Hematopoietic multipotent progenitor cell (in vitro differentiated cells): ENCODE results near the gene GALNT1. TPM values are rescaled to one million over a fixed set of nuclear protein-coding genes. Genes with fewer than 3 reads are reported as not detected.
"Not testable (repeated sequence)": the region's sequence is repeated elsewhere in the genome, so short reads cannot be mapped to it uniquely, and the experiment has no call there.

ENCODE experiments used
- DNase-seq, 3 donors: peaks; one replicate each; pipeline ENCODE4 v3.0.0-alpha.2; 2011 to 2015; ENCODE audit warnings: low read depth in 2 of 3, low spot score in 2 of 3
- total RNA-seq: library from RNA; depleted of rRNA; stranded (reverse); fragments of >200 nt; gene quantifications from one replicate; pipeline ENCODE4 v1.2.3, GENCODE V29; 2012

Gene GALNT1
- 35.0 TPM for total RNA-seq

GRCh38 chr18:35581546-35581897 lies at the start of gene GALNT1:
GALNT1 (plus strand) TSS chr18:35581740; CDS start chr18:35654663, 72,923 bp downstream.
- no peak for DNase-seq

DNA sequence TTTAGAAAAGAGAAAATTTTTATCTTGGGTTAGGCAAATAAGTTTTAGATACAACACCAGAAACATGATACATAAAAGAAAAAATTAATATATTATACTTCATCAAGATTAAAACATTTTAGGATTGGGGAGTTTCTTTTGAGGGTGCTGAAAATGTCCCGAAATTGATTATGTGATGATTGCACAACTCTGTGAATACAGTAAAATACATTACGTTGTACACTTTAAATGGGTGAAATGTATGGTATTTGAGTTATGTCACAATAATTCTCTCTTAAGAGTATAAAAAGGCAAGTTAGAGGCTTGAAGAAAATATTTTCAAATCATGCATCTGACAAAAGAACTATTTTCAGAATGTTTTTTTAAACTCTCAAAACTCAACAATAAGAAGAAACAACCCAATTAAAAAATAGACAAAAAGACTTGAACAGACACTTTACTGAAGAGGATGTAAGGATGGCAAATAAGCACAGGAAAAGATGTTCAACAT lies 47.6 kb upstream of the GALNT1 start:
- no peak for DNase-seq

DNA sequence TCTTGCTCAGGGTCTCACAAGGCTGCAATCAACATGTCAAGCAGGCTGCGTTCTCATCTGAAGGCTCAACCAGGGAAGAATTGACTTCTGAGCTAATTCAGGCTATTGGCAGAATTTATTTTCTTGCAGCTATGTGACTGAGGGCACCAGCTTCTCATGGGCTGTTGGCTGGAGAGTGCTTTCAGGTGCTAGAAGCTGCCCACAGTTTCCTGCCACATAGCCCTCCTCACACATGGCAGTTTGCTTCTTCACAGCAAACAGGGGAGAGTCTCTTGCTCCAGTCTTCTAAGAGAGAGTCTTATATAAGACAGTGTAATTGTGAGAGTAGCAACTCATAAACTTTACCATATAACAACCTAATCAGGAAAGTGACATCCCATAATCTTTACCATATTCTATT lies 46.2 kb upstream of the GALNT1 start:
- DNase-seq, result no peak

GRCh38 chr18:35542356-35542755 lies 39.2 kb upstream of the GALNT1 start:
- DNase-seq, result no peak

DNA sequence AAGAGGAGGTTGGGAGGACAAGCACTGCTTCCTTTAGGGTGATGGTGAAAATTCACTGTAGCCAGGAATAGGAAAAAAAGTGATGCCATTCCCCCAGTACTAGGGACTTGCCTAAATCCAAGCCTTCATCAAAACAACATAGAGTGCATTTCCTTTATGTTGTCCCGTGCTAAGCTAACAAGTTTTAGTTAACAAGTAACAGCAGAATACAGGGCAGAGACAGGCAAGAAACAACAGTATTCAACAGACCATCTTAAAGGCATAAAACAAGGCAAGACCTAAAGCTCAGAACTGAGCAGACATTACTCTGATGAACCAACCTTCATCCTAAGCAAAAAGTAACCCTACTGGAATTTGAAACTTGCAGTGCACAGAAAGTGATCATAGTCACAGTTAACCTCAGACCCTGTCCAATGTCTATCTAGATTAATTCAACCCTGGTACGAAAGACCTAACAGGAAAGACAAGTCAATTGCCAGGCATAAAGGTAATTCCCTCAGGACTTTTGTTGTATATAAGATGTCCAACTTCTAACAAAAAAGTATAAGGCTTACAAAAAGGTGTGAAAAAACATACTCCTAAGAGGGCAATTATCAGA lies 34.4 kb upstream of the GALNT1 start:
- DNase-seq, result no peak

GRCh38 chr18:35549564-35549963 lies 32.0 kb upstream of the GALNT1 start:
- DNase-seq, result no peak

DNA sequence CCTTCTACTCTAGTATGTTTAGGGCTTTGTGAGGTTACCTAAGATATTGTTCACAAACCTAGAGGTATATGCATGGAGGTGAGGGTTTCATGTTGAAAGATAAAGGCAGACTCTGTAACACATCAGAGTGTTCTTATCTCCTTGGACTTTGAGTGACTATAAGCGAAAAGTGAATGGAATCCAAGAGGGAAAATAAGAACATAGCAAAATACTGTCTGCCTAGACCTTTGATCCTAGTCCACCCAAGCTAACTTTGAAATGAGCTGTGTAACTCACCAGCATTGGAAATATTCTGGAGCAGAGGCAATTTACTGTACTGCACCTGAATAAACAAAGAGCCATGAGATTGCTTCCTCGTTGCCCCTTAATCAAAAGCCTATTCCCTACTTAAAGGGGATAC lies 28.2 kb upstream of the GALNT1 start:
- no peak for DNase-seq

DNA sequence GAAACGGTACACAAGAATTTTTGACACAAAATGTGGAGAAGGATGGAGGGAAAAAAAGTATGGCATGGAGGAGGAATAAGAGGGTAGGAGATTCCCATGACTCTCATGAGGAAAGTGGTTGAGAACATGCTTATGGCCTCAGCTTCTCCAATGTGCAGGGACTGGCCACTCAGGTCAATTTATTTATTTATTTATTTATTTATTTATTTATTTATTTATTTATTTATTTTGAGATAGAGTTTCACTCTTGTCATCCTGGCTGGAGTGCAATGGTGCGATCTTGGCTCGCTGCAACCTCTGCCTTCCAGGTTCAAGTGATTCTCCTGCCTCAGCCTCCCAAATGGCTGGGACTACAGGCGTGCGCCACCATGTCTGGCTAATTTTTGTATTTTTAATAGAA lies 26.0 kb upstream of the GALNT1 start:
- not testable (repeated sequence) for DNase-seq

DNA sequence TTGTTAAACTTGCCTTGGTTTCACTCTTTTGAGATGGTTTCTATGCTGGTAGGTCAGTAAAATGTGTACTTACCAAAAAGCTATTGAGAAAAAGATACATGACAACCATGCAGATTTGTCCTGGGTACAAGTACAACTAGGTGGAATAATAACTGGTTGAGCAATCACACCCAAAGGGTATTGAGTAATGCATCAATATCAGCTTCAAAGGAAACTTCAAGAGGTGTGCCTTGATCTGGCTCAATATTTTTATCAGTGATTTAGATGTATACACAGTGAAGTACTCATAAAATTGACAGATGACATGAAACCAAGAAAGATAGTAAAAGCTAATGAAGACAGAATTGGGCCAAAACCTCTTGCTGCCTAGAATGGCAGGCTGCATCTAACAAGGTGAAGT lies 21.7 kb upstream of the GALNT1 start:
- DNase-seq, result no peak

- DNase-seq, result no peak
Measured at GRCh38 chr18:35564795-35565453, 16.6 kb upstream of the GALNT1 start.

GRCh38 chr18:35566019-35566418 lies 15.5 kb upstream of the GALNT1 start:
- no peak for DNase-seq

- DNase-seq, result no peak
Measured at GRCh38 chr18:35570182-35570581, 11.4 kb upstream of the GALNT1 start.

GRCh38 chr18:35571138-35571537 lies 10.4 kb upstream of the GALNT1 start:
- DNase-seq, result no peak

- DNase-seq, result no peak
Measured at GRCh38 chr18:35572644-35573043, 8.9 kb upstream of the GALNT1 start.

DNA sequence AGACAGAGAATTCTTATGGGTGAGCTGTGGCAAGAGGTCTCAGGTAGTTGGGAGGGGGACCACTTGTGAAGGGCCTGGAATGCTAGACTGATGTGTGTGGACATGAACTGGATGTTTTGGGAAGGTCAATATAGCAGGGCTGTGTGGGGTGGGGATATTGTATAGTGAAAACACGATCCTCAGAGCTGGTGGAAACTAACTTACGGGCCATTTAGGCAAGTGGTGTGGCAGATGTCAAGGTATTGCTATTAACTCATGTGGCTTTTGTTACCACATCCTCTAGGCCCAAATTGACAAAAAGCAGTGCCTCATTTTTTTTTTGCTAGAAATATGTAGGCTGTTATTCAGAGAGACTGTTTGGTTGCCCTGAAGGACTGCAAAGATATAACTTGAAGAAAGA lies 8.0 kb upstream of the GALNT1 start:
- no peak for DNase-seq

DNA sequence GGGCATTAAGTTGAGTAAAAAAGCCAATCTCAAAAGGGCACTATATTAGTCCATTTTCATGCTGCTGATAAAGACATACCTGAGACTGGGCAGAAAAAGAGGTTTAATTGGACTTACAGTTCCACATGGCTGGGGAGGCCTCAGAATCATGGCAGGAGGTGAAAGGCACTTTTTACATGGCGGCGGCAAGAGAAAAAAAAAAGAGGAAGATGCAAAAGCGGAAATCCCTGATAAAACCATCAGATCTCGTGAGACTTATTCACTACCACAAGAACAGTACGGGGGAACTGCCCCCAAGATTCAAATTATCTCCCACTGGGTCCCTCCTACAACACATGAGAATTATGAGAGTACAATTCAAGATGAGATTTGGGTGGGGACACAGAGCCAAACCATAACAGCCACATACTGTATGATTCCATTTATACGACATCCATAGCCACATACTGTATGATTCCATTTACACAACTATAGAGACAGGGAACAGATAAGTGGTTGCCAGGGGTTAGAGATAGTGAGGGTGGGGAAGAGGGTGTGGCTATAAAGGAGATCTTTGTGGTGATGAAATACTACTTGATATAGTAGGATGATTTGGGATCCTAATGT lies 5.2 kb upstream of the GALNT1 start:
- not testable (repeated sequence) for DNase-seq

GRCh38 chr18:35577045-35577848 lies 4.3 kb upstream of the GALNT1 start:
- DNase-seq, result no peak

- DNase-seq, result no peak
Measured at GRCh38 chr18:35578481-35578880, 3.1 kb upstream of the GALNT1 start.

- no peak for DNase-seq
Measured at GRCh38 chr18:35578936-35579335, 2.6 kb upstream of the GALNT1 start.

DNA sequence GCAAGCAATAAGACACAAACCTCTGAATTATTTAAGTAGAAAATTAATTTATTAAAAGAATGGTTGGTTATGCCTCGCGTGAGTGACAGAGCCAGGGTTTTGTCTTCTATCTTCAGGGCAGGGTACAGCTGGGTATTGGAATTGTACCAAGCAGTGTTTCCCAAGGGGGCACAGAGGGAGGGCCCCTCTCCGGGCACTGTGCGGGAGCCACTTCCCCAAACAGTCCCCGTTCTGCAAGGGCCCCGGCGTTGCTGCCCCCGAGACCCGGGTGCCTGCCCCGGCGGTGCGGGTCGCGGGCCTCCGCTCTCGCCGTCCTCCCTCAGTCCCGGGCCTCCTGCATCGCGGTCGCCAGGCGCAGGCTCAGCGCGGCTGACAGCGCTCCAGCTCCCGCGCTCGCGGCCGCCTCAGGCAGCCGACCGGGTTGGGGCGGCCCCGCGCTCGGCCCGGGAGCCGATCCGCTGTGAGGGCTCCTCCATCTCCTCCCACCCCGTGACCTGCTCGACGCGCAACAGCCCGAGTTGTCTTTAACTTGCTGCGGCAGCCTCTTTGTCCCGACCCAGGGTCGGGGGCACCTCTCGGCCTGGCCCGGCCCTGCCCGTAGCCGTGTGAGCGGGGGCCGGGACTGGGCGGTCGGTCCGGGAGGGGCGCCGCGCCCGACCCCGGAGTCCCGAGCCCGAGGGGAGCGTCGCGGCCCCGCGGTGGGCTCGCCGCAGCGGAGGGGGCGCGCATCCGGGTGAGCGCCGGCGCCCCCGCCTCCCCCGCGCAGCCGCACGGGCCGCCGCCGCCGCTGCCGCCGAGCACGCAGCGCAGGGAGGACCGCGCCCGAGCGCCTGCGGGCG lies 620 bp upstream of the GALNT1 start:
- peak; percentile 39 to 79 (median 73) for DNase-seq
